Right atrium auricular region (tissue), 2 donors: ENCODE measurements around the gene LMO7. TPM values are rescaled to one million over a fixed set of nuclear protein-coding genes. Genes with fewer than 3 reads are reported as not detected.

Experiments
- DNase-seq: peaks from one replicate; pipeline ENCODE4 v3.0.0-alpha.2; 2019; ENCODE audit warnings: low spot score
- H3K27ac ChIP-seq, 2 donors: fragments of 200-600 bp; sonication (generic); 1 replicate in 1 of 2; 2 replicates in 1 of 2; pipeline ENCODE4 v1.5.1; 2016 to 2019
- H3K27me3 ChIP-seq, 2 donors: fragments of 200-600 bp; sonication (generic); one replicate each; pipeline versions ENCODE4 v1.5.1 to v1.6.0; 2017 to 2019
- H3K36me3 ChIP-seq: fragments of 200-600 bp; sonication (generic); one replicate; pipeline ENCODE4 v1.5.1; 2016
- H3K4me1 ChIP-seq, 2 donors: fragments of 200-600 bp; sonication (generic); one replicate each; pipeline versions ENCODE4 v1.5.1 to v1.6.0; 2017 to 2019
- H3K4me3 ChIP-seq, 2 donors: fragments of 200-600 bp; sonication (generic); 1 replicate in 1 of 2; 2 replicates in 1 of 2; pipeline ENCODE4 v1.5.1; 2017 to 2019; ENCODE audit warnings: mild to moderate bottlenecking in 1 of 2, moderate library complexity in 1 of 2
- H3K9me3 ChIP-seq, 2 donors: fragments of 200-600 bp; sonication (generic); one replicate each; pipeline ENCODE4 v1.5.1; 2019
- total RNA-seq, 2 donors: library from RNA; depleted of rRNA; stranded (reverse); fragments of >200 nt; gene quantifications; one replicate each; pipeline ENCODE4 v1.1.0, GENCODE V29; 2016
- TF ChIP-seq, protein P1 (sequence below), 2 donors: fragments of 200-600 bp; sonication (generic); IDR thresholded peaks; one replicate each; pipeline ENCODE4 v1.5.1; 2019; ENCODE audit warnings: antibody characterized with exemption in 2 of 2

LMO7 gene
- total RNA-seq, 2 donors from 2014 or later, result 319 to 484 TPM

DNA sequence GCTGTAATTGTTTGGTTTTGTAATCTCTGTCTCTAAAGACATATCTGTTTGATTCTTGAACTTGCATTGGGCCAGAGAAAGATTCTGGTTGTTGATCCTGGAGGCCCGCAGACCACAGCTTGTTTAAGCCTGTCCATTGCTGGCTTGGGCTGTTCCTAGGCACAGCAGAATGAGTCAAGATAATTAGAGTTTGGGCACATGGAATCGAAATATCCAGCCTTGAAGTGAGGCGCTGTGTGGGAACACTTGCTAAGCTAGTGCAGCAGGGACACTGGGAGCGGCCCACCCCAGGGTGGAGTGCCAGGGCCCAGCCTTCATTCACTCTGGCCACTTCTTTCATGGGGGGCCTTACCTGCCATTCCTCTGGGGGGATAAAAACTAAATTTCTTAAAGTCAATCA is 219.7 kb downstream of the LMO7 start:
- Histone ChIP-seq H3K27me3 (no peaks in the 10 kb centered on the region), H3K4me3 (no peak overlapping the region), H3K4me1 (no peaks in the 10 kb centered on the region), H3K9me3 (no peaks in the 10 kb centered on the region), H3K27ac (no peak overlapping the region), H3K36me3 (peaks cover 78% of the 10 kb centered on the region)
- DNase-seq, result no peak
- TF ChIP-seq, protein P1, sequence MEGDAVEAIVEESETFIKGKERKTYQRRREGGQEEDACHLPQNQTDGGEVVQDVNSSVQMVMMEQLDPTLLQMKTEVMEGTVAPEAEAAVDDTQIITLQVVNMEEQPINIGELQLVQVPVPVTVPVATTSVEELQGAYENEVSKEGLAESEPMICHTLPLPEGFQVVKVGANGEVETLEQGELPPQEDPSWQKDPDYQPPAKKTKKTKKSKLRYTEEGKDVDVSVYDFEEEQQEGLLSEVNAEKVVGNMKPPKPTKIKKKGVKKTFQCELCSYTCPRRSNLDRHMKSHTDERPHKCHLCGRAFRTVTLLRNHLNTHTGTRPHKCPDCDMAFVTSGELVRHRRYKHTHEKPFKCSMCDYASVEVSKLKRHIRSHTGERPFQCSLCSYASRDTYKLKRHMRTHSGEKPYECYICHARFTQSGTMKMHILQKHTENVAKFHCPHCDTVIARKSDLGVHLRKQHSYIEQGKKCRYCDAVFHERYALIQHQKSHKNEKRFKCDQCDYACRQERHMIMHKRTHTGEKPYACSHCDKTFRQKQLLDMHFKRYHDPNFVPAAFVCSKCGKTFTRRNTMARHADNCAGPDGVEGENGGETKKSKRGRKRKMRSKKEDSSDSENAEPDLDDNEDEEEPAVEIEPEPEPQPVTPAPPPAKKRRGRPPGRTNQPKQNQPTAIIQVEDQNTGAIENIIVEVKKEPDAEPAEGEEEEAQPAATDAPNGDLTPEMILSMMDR (IDR thresholded peaks at IDR 0.05), result no peak

DNA sequence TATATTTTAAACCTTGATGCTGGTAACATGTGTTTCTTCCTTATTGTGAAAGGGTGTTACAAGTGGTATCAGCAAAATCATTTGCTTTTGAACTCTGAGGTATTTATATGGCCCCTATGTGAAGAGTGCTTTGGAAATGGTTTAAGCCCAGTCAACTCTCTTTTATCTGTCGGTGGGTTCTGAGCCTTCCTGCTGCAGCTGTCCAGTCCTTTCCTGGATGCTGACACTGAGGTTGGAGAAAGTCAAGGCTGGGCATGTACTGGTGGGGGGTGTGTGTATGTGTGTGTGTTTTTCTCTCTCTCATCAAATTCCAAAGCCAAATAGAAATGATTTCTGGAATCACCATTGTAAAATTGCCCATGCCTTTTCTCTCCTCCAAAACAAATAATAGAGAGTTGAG is 221.2 kb downstream of the LMO7 start:
- no peak overlapping the region for H3K27ac ChIP-seq
- no peaks in the 10 kb centered on the region for H3K4me1 ChIP-seq
- no peak for DNase-seq
- H3K27me3 ChIP-seq, result no peaks in the 10 kb centered on the region
- H3K9me3 ChIP-seq, result no peaks in the 10 kb centered on the region
- H3K4me3 ChIP-seq, result no peak overlapping the region
- peaks cover 63% of the 10 kb centered on the region for H3K36me3 ChIP-seq
- TF ChIP-seq, protein P1 (IDR thresholded peaks at IDR 0.05), result no peak

DNA sequence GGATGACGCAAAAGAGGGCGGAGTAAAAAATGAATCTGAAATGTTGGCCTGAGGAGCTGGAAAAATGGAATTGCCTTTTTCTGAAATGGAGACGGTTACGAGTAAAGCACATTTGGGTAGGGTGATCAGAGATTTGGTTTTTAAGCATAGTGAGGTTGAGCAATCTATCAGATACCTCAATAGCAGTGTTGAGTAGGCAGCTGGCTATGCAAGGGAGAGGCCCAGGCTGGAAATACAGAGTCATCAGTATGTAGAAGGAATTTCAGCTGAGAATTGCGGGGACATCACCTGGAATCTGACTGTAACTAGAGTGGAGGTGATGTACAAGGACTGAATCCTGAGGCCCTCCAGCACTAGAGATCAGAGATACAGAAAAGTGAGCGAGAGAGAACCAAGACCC is 224.8 kb downstream of the LMO7 start:
- no peaks in the 10 kb centered on the region for H3K9me3 ChIP-seq
- peaks cover 34% of the 10 kb centered on the region for H3K36me3 ChIP-seq
- no peak overlapping the region for H3K4me3 ChIP-seq
- no peaks in the 10 kb centered on the region for H3K4me1 ChIP-seq
- no peak overlapping the region for H3K27ac ChIP-seq
- no peak for DNase-seq
- TF ChIP-seq, protein P1 (IDR thresholded peaks at IDR 0.05), result no peak
- H3K27me3 ChIP-seq, result no peaks in the 10 kb centered on the region

DNA sequence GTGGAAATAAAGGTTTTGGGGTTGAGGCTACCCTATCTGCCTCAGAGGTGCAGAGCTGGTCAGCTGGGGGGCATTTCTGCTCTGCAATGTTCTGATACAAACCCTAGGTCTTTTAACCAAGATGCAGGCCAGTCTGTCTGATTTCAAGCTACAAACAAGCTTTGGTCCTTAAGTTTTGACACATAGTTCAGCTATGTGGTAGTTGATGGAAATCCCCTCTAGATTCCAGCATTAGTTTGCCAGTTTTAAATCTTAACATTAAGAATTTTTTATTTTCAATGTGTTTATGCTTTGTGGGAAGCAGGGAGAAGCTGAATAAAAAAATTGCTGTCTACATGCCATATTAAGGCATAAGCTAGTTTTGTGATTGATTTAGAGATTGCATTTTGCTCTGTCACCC is 225.7 kb downstream of the LMO7 start:
- Histone ChIP-seq H3K9me3 (no peaks in the 10 kb centered on the region), H3K27ac (no peak overlapping the region), H3K4me1 (no peaks in the 10 kb centered on the region), H3K27me3 (no peaks in the 10 kb centered on the region), H3K36me3 (peaks cover 26% of the 10 kb centered on the region), H3K4me3 (no peak overlapping the region)
- TF ChIP-seq, protein P1 (IDR thresholded peaks at IDR 0.05), result no peak
- no peak for DNase-seq

DNA sequence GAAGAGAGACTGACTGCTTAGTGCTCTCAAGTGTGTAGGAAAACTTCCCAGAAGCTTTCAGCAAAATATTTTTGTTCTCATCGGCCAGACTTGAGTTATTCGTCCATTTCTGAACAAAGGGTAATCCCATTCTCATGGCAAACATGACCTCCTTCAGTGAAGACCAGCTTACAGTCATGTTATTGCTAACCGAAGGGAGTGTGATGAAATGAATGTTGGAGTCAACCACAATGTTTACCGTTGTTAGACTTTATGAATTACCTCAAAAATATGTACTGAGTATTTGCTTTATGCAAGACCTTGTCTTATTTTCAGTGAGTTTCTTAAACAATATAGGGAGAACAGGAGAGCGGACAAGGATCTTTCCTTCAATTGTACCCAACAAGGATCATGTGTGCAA is 228.6 kb downstream of the LMO7 start:
- no peak for DNase-seq
- TF ChIP-seq, protein P1 (IDR thresholded peaks at IDR 0.05), result no peak
- Histone ChIP-seq H3K27ac (no peak overlapping the region), H3K4me1 (no peaks in the 10 kb centered on the region), H3K27me3 (no peaks in the 10 kb centered on the region), H3K36me3 (peaks cover 2% of the 10 kb centered on the region), H3K9me3 (no peaks in the 10 kb centered on the region), H3K4me3 (no peak overlapping the region)

DNA sequence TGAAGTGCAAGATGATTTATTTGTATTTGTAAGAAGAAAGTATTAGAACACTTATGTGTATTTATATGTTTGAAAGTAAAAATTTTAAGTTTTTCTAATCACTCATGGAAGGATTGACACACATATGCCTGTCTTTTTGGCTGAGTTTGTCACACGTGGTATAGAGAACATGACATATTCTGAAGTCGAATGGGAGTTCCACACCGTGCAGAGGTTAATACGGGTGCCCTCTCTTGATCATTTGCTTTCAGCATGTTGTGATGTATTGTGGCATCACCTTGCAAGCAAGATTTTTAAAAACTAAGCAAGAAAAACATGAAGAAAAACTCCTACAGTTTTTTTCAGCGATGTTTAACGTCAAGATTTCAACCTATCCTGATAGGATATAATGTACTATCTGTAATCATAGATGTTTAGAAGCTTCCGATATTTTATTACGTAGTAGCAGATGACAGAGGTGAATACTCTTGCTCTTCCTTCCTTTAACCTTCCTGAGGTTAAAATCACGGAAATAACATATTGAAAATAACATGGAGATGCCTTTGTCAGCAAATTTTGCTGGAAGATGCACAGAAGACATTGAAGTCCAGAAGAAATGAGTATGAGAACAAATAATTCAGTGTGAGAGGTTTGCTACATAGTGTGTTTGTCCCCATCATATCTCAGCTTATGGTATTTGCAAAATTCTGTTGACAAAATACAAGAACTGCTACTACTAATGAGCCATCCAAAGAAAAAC is 231.4 kb downstream of the LMO7 start:
- Histone ChIP-seq H3K27ac (no peak overlapping the region), H3K4me1 (no peaks in the 10 kb centered on the region), H3K9me3 (no peaks in the 10 kb centered on the region), H3K36me3 (no peaks in the 10 kb centered on the region), H3K4me3 (no peak overlapping the region), H3K27me3 (no peaks in the 10 kb centered on the region)
- no peak for DNase-seq
- TF ChIP-seq, protein P1 (IDR thresholded peaks at IDR 0.05), result no peak
